ENCODE data around the gene CCDC73. TPM values are rescaled to one million over a fixed set of nuclear protein-coding genes. Genes with fewer than 3 reads are reported as not detected.
A peak's percentile ranks its signal among the peaks of the same experiment; 100 is the strongest.
"Not testable (repeated sequence)": the region's sequence is repeated elsewhere in the genome, so short reads cannot be mapped to it uniquely, and the experiment has no call there.

CCDC73 gene
- polyA plus RNA-seq (ENCODE audit: insufficient read length): 0.05 TPM

- DNase-seq (ENCODE audit: low read depth): no peak
Observed at GRCh38 chr11:32794439-32794838, at the start of gene CCDC73. CCDC73 (minus strand) TSS chr11:32794662; CDS start chr11:32760243, 34,419 bp downstream.

- DNase-seq (ENCODE audit: low read depth): no peak
Observed at GRCh38 chr11:32843544-32843943, 49.1 kb upstream of the CCDC73 start.

GRCh38 chr11:32840587-32840986, 46.1 kb upstream of the CCDC73 start:
- DNase-seq (ENCODE audit: low read depth): no peak

- DNase-seq (ENCODE audit: low read depth): no peak
Observed at GRCh38 chr11:32839308-32839707, 44.8 kb upstream of the CCDC73 start.

- DNase-seq (ENCODE audit: low read depth): no peak
Observed at GRCh38 chr11:32838505-32839274, 44.2 kb upstream of the CCDC73 start.

GRCh38 chr11:32836946-32837345, 42.5 kb upstream of the CCDC73 start:
- no peak for DNase-seq (ENCODE audit: low read depth)

- no peak for DNase-seq (ENCODE audit: low read depth)
Observed at GRCh38 chr11:32833921-32834320, 39.5 kb upstream of the CCDC73 start.

GRCh38 chr11:32831221-32831620, 36.8 kb upstream of the CCDC73 start:
- DNase-seq (ENCODE audit: low read depth): no peak

GRCh38 chr11:32830796-32831195, 36.3 kb upstream of the CCDC73 start:
- no peak for DNase-seq (ENCODE audit: low read depth)

GRCh38 chr11:32830413-32830738, 35.9 kb upstream of the CCDC73 start:
- DNase-seq (ENCODE audit: low read depth): no peak

- no peak for DNase-seq (ENCODE audit: low read depth)
Observed at GRCh38 chr11:32829680-32830412, 35.4 kb upstream of the CCDC73 start, which contains the start of gene PRRG4. PRRG4 (plus strand) TSS chr11:32829927; CDS start chr11:32830530, 603 bp downstream.

- no peak for DNase-seq (ENCODE audit: low read depth)
Observed at GRCh38 chr11:32829157-32829679, 34.8 kb upstream of the CCDC73 start.

- DNase-seq (ENCODE audit: low read depth): no peak
Observed at GRCh38 chr11:32827276-32827675, 32.8 kb upstream of the CCDC73 start.

- DNase-seq (ENCODE audit: low read depth): no peak
Observed at GRCh38 chr11:32826113-32826512, 31.7 kb upstream of the CCDC73 start.

- not testable (repeated sequence) for DNase-seq (ENCODE audit: low read depth)
Observed at GRCh38 chr11:32823617-32824016, 29.2 kb upstream of the CCDC73 start.

GRCh38 chr11:32821917-32822560, 27.6 kb upstream of the CCDC73 start:
- no peak for DNase-seq (ENCODE audit: low read depth)

GRCh38 chr11:32821517-32821916, 27.1 kb upstream of the CCDC73 start:
- DNase-seq (ENCODE audit: low read depth): no peak

GRCh38 chr11:32820497-32820896, 26.0 kb upstream of the CCDC73 start:
- no peak for DNase-seq (ENCODE audit: low read depth)

GRCh38 chr11:32819187-32819586, 24.7 kb upstream of the CCDC73 start:
- no peak for DNase-seq (ENCODE audit: low read depth)

GRCh38 chr11:32817852-32818183, 23.4 kb upstream of the CCDC73 start:
- DNase-seq (ENCODE audit: low read depth): no peak

GRCh38 chr11:32817181-32817851, 22.9 kb upstream of the CCDC73 start:
- DNase-seq (ENCODE audit: low read depth): no peak

- DNase-seq (ENCODE audit: low read depth): peak; percentile 25
Observed at GRCh38 chr11:32809313-32809712, 14.9 kb upstream of the CCDC73 start.
